ENCODE measurements around the gene ECHDC1. TPM values are rescaled to one million over a fixed set of nuclear protein-coding genes. Genes with fewer than 3 reads are reported as not detected.

Gene ECHDC1, protein sequence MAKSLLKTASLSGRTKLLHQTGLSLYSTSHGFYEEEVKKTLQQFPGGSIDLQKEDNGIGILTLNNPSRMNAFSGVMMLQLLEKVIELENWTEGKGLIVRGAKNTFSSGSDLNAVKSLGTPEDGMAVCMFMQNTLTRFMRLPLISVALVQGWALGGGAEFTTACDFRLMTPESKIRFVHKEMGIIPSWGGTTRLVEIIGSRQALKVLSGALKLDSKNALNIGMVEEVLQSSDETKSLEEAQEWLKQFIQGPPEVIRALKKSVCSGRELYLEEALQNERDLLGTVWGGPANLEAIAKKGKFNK
- total RNA-seq (ENCODE audit: low replicate concordance), result 19.2 and 36.5 TPM in 2 replicates

GRCh38 chr6:127342946-127343808 is at the start of gene ECHDC1:
TSS of gene ECHDC1 (minus strand) at chr6:127343609. CDS start at chr6:127331028, 12,581 bp downstream.

GRCh38 chr6:127266178-127266891 is 77.1 kb downstream of the ECHDC1 start, which contains the start of gene RNF146:
TSS of gene RNF146 (plus strand) at chr6:127266864. CDS start at chr6:127280339, 13,475 bp downstream.

Other genes with a start within 250 kb of the ECHDC1 start
- gene RSPO3, start 224.9 kb downstream of the ECHDC1 start, total RNA-seq (ENCODE audit: low replicate concordance), result 0.08 and 26.9 TPM in 2 replicates
- 37.7 and 45.6 TPM in 2 replicates for gene RNF146, start 76.7 kb downstream of the ECHDC1 start, total RNA-seq (ENCODE audit: low replicate concordance)
- gene KIAA0408, start 115.8 kb upstream of the ECHDC1 start, total RNA-seq (ENCODE audit: low replicate concordance), result 0.15 and 0.23 TPM in 2 replicates
- not detected in 2 replicates for gene C6orf58, start 233.6 kb upstream of the ECHDC1 start, total RNA-seq (ENCODE audit: low replicate concordance)

All from smooth muscle cell of the coronary artery (primary cell).